ENCODE data around the gene CHMP4B. TPM values are rescaled to one million over a fixed set of nuclear protein-coding genes. Genes with fewer than 3 reads are reported as not detected.

Gene CHMP4B
- total and polyA plus RNA-seq, 2 experiments from 2014 or later: 5.5 to 48.2 TPM

GRCh38 chr20:33884633-33885032 lies 73.5 kb downstream of the CHMP4B start:
- no peak for TF ChIP-seq EZH2phosphoT487 (IDR thresholded peaks at IDR 0.05; ENCODE audit: insufficient read depth, low read depth)
- TF ChIP-seq EZH2 (IDR thresholded peaks at IDR 0.05; ENCODE audit: insufficient read depth, poor library complexity, severe bottlenecking): no peak
- Histone ChIP-seq H3K27ac (no peak overlapping the region), H3K9me2 (ENCODE audit: insufficient read depth) (no peaks in the 10 kb centered on the region), H2AFZ (no peak overlapping the region), H3K4me2 (ENCODE audit: unreplicated experiment) (no peak overlapping the region), H3K79me2 (ENCODE audit: insufficient read depth) (no peaks in the 10 kb centered on the region), H3K9ac (no peak overlapping the region), H4K20me1 (ENCODE audit: insufficient read depth) (no peaks in the 10 kb centered on the region), H3K4me3 (no peak overlapping the region), H3K9me3 (ENCODE audit: low read depth) (no peaks in the 10 kb centered on the region), H3K36me3 (ENCODE audit: low read depth) (no peaks in the 10 kb centered on the region), H3K27me3 (replicated peaks; ENCODE audit: insufficient read depth) (no peaks in the 10 kb centered on the region; the same call in 1 of the 2 replicates), H3F3A (ENCODE audit: insufficient read depth) (no peaks in the 10 kb centered on the region), H3K4me1 (ENCODE audit: insufficient read depth) (no peaks in the 10 kb centered on the region)
- WGBS, 2 experiments (ENCODE audit: low coverage in 1 of 2, low lambda C conversion rate in 2 of 2, missing lambda C conversion rate in 2 of 2): 43 to 46% methylated on average over 2 of the region's 2 CpGs
- no peak for DNase-seq
- in situ Hi-C loops (cut with MboI): no loop called here

DNA sequence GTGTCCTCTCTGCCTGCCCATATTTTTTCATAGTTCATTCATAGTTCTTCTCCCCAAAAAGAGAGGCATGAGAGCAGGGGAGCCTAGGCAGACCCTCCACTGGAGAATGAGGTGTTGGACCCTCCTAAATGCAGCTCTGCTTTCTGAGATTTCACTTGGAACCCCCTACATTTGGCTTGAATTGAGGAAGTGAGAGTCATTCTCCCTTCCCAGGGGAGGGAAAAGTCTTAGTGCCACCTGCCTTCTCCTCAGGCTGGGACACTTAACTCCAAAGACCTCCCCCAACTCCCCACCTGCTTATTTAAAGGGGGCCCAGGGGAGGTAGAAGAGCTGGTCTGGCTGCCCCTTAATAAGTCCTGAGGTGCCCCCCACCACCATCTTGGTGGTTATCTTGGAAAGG lies 78.2 kb downstream of the CHMP4B start:
- no peaks in the 10 kb centered on the region for H3K9me3 ChIP-seq (ENCODE audit: low read depth)
- no peak overlapping the region for H3K4me2 ChIP-seq (ENCODE audit: unreplicated experiment)
- peaks cover 7% of the 10 kb centered on the region for H3K4me1 ChIP-seq (ENCODE audit: insufficient read depth)
- H2AFZ ChIP-seq: no peak overlapping the region
- H3K27ac ChIP-seq: no peak overlapping the region
- in situ Hi-C loops (cut with MboI): no loop called here
- H3F3A ChIP-seq (ENCODE audit: insufficient read depth): 0 out of 2 replicates have a peak, but pooled peaks cover 8% of the 10 kb centered on the region
- no peaks in the 10 kb centered on the region for H3K27me3 ChIP-seq (replicated peaks; ENCODE audit: insufficient read depth)
- H3K9ac ChIP-seq: no peak overlapping the region
- no peaks in the 10 kb centered on the region for H3K9me2 ChIP-seq (ENCODE audit: insufficient read depth)
- H3K4me3 ChIP-seq: no peak overlapping the region
- H3K79me2 ChIP-seq (ENCODE audit: insufficient read depth): no peaks in the 10 kb centered on the region
- no peaks in the 10 kb centered on the region for H3K36me3 ChIP-seq (ENCODE audit: low read depth)
- no peaks in the 10 kb centered on the region for H4K20me1 ChIP-seq (ENCODE audit: insufficient read depth)
- DNase-seq: no peak
- no peak for TF ChIP-seq EZH2phosphoT487 (IDR thresholded peaks at IDR 0.05; ENCODE audit: insufficient read depth, low read depth)
- no peak for TF ChIP-seq EZH2 (IDR thresholded peaks at IDR 0.05; ENCODE audit: insufficient read depth, poor library complexity, severe bottlenecking)

DNA sequence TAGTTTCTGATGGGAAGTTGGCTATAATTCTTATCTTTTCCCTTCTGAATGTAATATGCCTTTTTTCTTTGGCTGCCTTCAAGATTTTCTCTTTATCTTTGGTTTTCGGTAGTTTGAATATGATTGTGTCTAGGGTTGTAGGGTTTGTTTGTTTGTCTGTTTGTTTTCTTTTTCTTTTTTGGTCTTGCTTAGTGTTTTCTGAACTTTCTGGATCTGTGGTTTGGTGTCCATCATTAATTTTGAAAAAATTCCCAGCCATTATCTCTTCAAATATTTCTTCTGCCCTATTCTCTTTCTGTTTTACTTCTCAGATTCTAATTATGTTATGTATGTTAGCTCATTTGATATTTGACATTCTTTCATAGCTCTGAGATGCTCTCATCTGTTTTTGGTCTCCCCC lies 79.4 kb downstream of the CHMP4B start:
- no peaks in the 10 kb centered on the region for H3K36me3 ChIP-seq (ENCODE audit: low read depth)
- no peak overlapping the region for H3K4me2 ChIP-seq (ENCODE audit: unreplicated experiment)
- H3K27me3 ChIP-seq (replicated peaks; ENCODE audit: insufficient read depth): no peaks in the 10 kb centered on the region
- no peak overlapping the region for H3K27ac ChIP-seq
- no peak overlapping the region for H2AFZ ChIP-seq
- H3K9me2 ChIP-seq (ENCODE audit: insufficient read depth): no peaks in the 10 kb centered on the region
- H3K4me1 ChIP-seq (ENCODE audit: insufficient read depth): peaks cover 12% of the 10 kb centered on the region
- 50 to 71% methylated on average over 1 of the region's 1 CpG for WGBS, 2 experiments (ENCODE audit: low coverage in 1 of 2, low lambda C conversion rate in 2 of 2, missing lambda C conversion rate in 2 of 2)
- H3K9me3 ChIP-seq (ENCODE audit: low read depth): no peaks in the 10 kb centered on the region
- no peaks in the 10 kb centered on the region for H3K79me2 ChIP-seq (ENCODE audit: insufficient read depth)
- no peak overlapping the region for H3K9ac ChIP-seq
- H4K20me1 ChIP-seq (ENCODE audit: insufficient read depth): no peaks in the 10 kb centered on the region
- in situ Hi-C loops (cut with MboI): no loop called here
- H3K4me3 ChIP-seq: no peak overlapping the region
- H3F3A ChIP-seq (ENCODE audit: insufficient read depth): 0 out of 2 replicates have a peak, but pooled peaks cover 8% of the 10 kb centered on the region
- no peak for DNase-seq
- TF ChIP-seq EZH2phosphoT487 (IDR thresholded peaks at IDR 0.05; ENCODE audit: insufficient read depth, low read depth): no peak
- no peak for TF ChIP-seq EZH2 (IDR thresholded peaks at IDR 0.05; ENCODE audit: insufficient read depth, poor library complexity, severe bottlenecking)

DNA sequence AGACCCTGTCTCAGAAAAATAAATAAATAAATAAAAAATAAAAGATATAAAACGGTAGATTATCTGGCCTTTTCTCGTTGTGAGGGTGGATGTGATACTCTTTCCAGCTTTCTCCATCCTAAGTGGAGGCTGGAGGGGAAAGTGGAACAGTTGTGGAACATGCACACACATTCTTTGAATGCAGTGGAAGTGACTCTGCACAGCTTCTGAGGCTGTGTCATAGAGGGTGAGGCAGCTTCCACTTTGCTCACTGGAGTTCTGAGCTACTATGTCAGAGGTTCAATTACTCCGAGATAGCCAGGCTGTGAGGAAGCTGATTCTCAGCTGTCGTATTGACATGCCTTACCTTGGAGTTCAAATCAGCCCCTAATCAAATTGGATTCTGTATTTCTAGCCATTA lies 82.2 kb downstream of the CHMP4B start:
- Histone ChIP-seq H3K9me2 (ENCODE audit: insufficient read depth) (no peaks in the 10 kb centered on the region), H3K79me2 (ENCODE audit: insufficient read depth) (no peaks in the 10 kb centered on the region), H3K27me3 (replicated peaks; ENCODE audit: insufficient read depth) (no peaks in the 10 kb centered on the region), H3K4me3 (no peak overlapping the region), H2AFZ (peak overlapping the region; percentile 39; the same call in 1 of the 2 replicates), H3F3A (ENCODE audit: insufficient read depth) (0 out of 2 replicates have a peak, but pooled peaks cover 8% of the 10 kb centered on the region), H3K4me1 (ENCODE audit: insufficient read depth) (peaks cover 12% of the 10 kb centered on the region), H3K9ac (no peak overlapping the region), H3K9me3 (ENCODE audit: low read depth) (no peaks in the 10 kb centered on the region), H3K27ac (peak overlapping the region; percentile 42), H3K4me2 (ENCODE audit: unreplicated experiment) (no peak overlapping the region), H3K36me3 (ENCODE audit: low read depth) (no peaks in the 10 kb centered on the region), H4K20me1 (ENCODE audit: insufficient read depth) (no peaks in the 10 kb centered on the region)
- no peak for TF ChIP-seq EZH2phosphoT487 (IDR thresholded peaks at IDR 0.05; ENCODE audit: insufficient read depth, low read depth)
- TF ChIP-seq EZH2 (IDR thresholded peaks at IDR 0.05; ENCODE audit: insufficient read depth, poor library complexity, severe bottlenecking): no peak
- DNase-seq: peak; percentile 93
- WGBS, 2 experiments (ENCODE audit: low coverage in 1 of 2, low lambda C conversion rate in 2 of 2, missing lambda C conversion rate in 2 of 2): 23 to 29% methylated on average over 4 of the region's 4 CpGs
- in situ Hi-C loops (cut with MboI): no loop called here

DNA sequence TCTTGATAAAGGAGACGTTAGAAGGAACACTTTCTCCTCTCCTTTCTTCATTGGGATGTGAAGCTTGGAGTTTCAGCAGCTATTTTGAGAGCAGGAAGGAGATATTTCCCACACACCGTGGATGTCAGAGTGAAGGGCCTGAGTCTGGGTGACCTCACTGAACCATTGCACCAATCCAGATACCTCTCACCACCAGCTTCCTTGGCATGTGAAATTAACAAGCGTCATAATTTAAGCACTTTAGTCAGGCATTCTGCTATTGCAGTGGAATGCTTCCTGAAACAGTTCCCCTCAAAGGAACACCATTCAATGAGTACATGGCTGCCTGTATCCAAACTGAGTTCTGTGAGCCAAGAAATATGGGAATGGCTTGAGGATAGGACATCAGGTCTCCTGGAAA lies 83.7 kb downstream of the CHMP4B start:
- H3K36me3 ChIP-seq (ENCODE audit: low read depth): no peaks in the 10 kb centered on the region
- no peaks in the 10 kb centered on the region for H4K20me1 ChIP-seq (ENCODE audit: insufficient read depth)
- in situ Hi-C loops (cut with MboI): no loop called here
- no peaks in the 10 kb centered on the region for H3K9me3 ChIP-seq (ENCODE audit: low read depth)
- H3K4me3 ChIP-seq: no peak overlapping the region
- no peak overlapping the region for H3K27ac ChIP-seq
- no peak overlapping the region for H3K4me2 ChIP-seq (ENCODE audit: unreplicated experiment)
- no peaks in the 10 kb centered on the region for H3K9me2 ChIP-seq (ENCODE audit: insufficient read depth)
- no peak overlapping the region for H2AFZ ChIP-seq
- DNase-seq: peak; percentile 43
- peaks cover 12% of the 10 kb centered on the region for H3K4me1 ChIP-seq (ENCODE audit: insufficient read depth)
- no peak overlapping the region for H3K9ac ChIP-seq
- H3K27me3 ChIP-seq (replicated peaks; ENCODE audit: insufficient read depth): no peaks in the 10 kb centered on the region
- 81 to 83% methylated on average over 3 of the region's 3 CpGs for WGBS, 2 experiments (ENCODE audit: low coverage in 1 of 2, low lambda C conversion rate in 2 of 2, missing lambda C conversion rate in 2 of 2)
- no peaks in the 10 kb centered on the region for H3K79me2 ChIP-seq (ENCODE audit: insufficient read depth)
- 0 out of 2 replicates have a peak, but pooled peaks cover 8% of the 10 kb centered on the region for H3F3A ChIP-seq (ENCODE audit: insufficient read depth)
- no peak for TF ChIP-seq EZH2phosphoT487 (IDR thresholded peaks at IDR 0.05; ENCODE audit: insufficient read depth, low read depth)
- TF ChIP-seq EZH2 (IDR thresholded peaks at IDR 0.05; ENCODE audit: insufficient read depth, poor library complexity, severe bottlenecking): no peak
